Stomach (tissue), 4 donors: Measurements from ENCODE around the gene SNAP25.

Experiments used
- CTCF ChIP-seq, 7 experiments: fragments of 450-650 bp in 4 of 7; fragments of 200-600 bp in 3 of 7; sonication (generic) in 3 of 7; IDR thresholded peaks; one replicate each; pipeline ENCODE4 v1.5.1; 2016 to 2019; ENCODE audit warnings: antibody characterized with exemption in 7 of 7, control low read depth in 2 of 7, mild to moderate bottlenecking in 1 of 7
- EP300 ChIP-seq: sonication (generic); formaldehyde crosslinking; IDR thresholded peaks from one replicate; pipeline ENCODE4 v1.6.1; 2017; ENCODE audit warnings: antibody characterized with exemption
- POLR2A ChIP-seq, 4 donors: fragments of 450-650 bp; IDR thresholded peaks; one replicate each; pipeline ENCODE4 v1.6.1; 2016; ENCODE audit warnings: antibody characterized with exemption in 4 of 4, control low read depth in 2 of 4, mild to moderate bottlenecking in 1 of 4, moderate library complexity in 1 of 4
- POLR2AphosphoS5 ChIP-seq, 3 donors: sonication (generic); formaldehyde crosslinking; IDR thresholded peaks; one replicate each; pipeline ENCODE4 v1.6.1; 2016; ENCODE audit warnings: antibody characterized with exemption in 3 of 3

- TF ChIP-seq CTCF (IDR thresholded peaks at IDR 0.05) (no peak), POLR2AphosphoS5 (IDR thresholded peaks at IDR 0.05) (no peak), POLR2A (IDR thresholded peaks at IDR 0.05) (no peak), EP300 (no peak)
Observed at GRCh38 chr20:10342152-10342551, 123.5 kb downstream of the SNAP25 start.
